SK-N-SH (cell line): ENCODE results near the gene GPSM3. TPM values are rescaled to one million over a fixed set of nuclear protein-coding genes. Genes with fewer than 3 reads are reported as not detected.
"Not testable (repeated sequence)": the region's sequence is repeated elsewhere in the genome, so short reads cannot be mapped to it uniquely, and the experiment has no call there.

Source experiments
- CTCF ChIA-PET: fragments of 300-600, 350-600 bp; formaldehyde crosslinking; extraction: SDS; loops from one replicate; lab custom pipeline; 2021; lab: Yijun Ruan, JAX
- POLR2A ChIA-PET: fragments of 350-600 bp; sonication (Branson Sonifier 250); formaldehyde crosslinking; extraction: SDS; loops from one replicate; lab custom pipeline; 2020; ENCODE audit warnings: antibody characterized with exemption, inconsistent platforms; lab: Yijun Ruan, JAX
- DNase-seq: peaks from one replicate; pipeline ENCODE4 v3.0.0; 2012
- H2AFZ ChIP-seq: fragments of 200-600 bp; sonication (generic); 2 replicates; pipeline ENCODE4 v1.8.1; 2016; ENCODE audit warnings: antibody characterized with exemption, mild to moderate bottlenecking, low read depth
- H3F3A ChIP-seq: fragments of 200-600 bp; sonication (generic); replicated peaks from 2 replicates; pipeline ENCODE3; 2016; ENCODE audit warnings: antibody characterized with exemption, mild to moderate bottlenecking; ENCODE audit not compliant: insufficient read depth
- H3K27ac ChIP-seq, 2 experiments: fragments of 200-500 bp in 1 of 2; fragments of 200-600 bp in 1 of 2; sonication (Bioruptor generic) in 1 of 2; sonication (generic), shearing (Covaris generic) in 1 of 2; 2 replicates each; pipeline versions ENCODE4 v1.5.1 to v1.6.1; 2014 to 2016; ENCODE audit warnings: low read depth in 2 of 2, inconsistent platforms in 1 of 2, low read length in 1 of 2, mild to moderate bottlenecking in 1 of 2, mixed read lengths in 1 of 2
- H3K27me3 ChIP-seq: fragments of 200-600 bp; sonication (generic), shearing (Covaris generic); 2 replicates; pipeline ENCODE4 v1.6.1; 2016; ENCODE audit warnings: mixed run types; ENCODE audit not compliant: insufficient read depth
- H3K36me3 ChIP-seq, 2 experiments: fragments of 200-500 bp in 1 of 2; fragments of 200-600 bp in 1 of 2; sonication (Bioruptor generic) in 1 of 2; sonication (generic) in 1 of 2; replicated peaks in 1 of 2; 2 replicates each; pipeline versions ENCODE3 to v1.5.1; 2014 to 2016; ENCODE audit warnings: low read length in 1 of 2, mild to moderate bottlenecking in 1 of 2; ENCODE audit not compliant: insufficient read depth in 2 of 2, control insufficient read depth in 1 of 2
- H3K4me1 ChIP-seq, 2 experiments: fragments of 200-500 bp in 1 of 2; fragments of 200-600 bp in 1 of 2; sonication (Bioruptor generic) in 1 of 2; sonication (generic), shearing (Covaris generic) in 1 of 2; 2 replicates each; pipeline versions ENCODE4 v1.5.1 to v1.6.1; 2014 to 2016; ENCODE audit warnings: low read depth in 1 of 2, low read length in 1 of 2, mixed run types in 1 of 2; ENCODE audit not compliant: insufficient read depth in 2 of 2, control insufficient read depth in 1 of 2
- H3K4me2 ChIP-seq: fragments of 200-600 bp; sonication (generic), shearing (Covaris generic); 2 replicates; pipeline ENCODE4 v1.6.1; 2017; ENCODE audit warnings: mixed run types
- H3K4me3 ChIP-seq, 2 experiments: fragments of 200-500 bp in 1 of 2; fragments of 200-600 bp in 1 of 2; sonication (Bioruptor generic) in 1 of 2; sonication (generic), shearing (Covaris generic) in 1 of 2; 2 replicates each; pipeline versions ENCODE4 v1.5.1 to v1.8.1; 2014 to 2016; ENCODE audit warnings: low read depth in 2 of 2, inconsistent platforms in 1 of 2, low read length in 1 of 2, mild to moderate bottlenecking in 1 of 2, mixed read lengths in 1 of 2, moderate library complexity in 1 of 2
- H3K79me2 ChIP-seq: fragments of 200-600 bp; sonication (generic); 2 replicates; pipeline ENCODE4 v1.8.1; 2017; ENCODE audit warnings: mild to moderate bottlenecking; ENCODE audit not compliant: insufficient read depth
- H3K9ac ChIP-seq: fragments of 200-600 bp; sonication (generic); 2 replicates; pipeline ENCODE4 v1.6.1; 2017; ENCODE audit warnings: mixed run types
- H3K9me2 ChIP-seq: fragments of 200-600 bp; sonication (generic); 2 replicates; pipeline ENCODE4 v1.6.1; 2017; ENCODE audit warnings: mixed run types
- H3K9me3 ChIP-seq: fragments of 200-600 bp; sonication (generic); 2 replicates; pipeline ENCODE4 v1.6.1; 2017; ENCODE audit warnings: mixed run types, mild to moderate bottlenecking, moderate library complexity
- H4K20me1 ChIP-seq: fragments of 200-600 bp; sonication (generic); 2 replicates; pipeline ENCODE4 v1.6.1; 2017; ENCODE audit warnings: mild to moderate bottlenecking, mixed run types; ENCODE audit not compliant: insufficient read depth
- ELF1 ChIP-seq: IDR thresholded peaks from 2 replicates; pipeline ENCODE4 v1.4.0; 2012
- EP300 ChIP-seq, 2 experiments: IDR thresholded peaks; 2 replicates each; pipeline versions ENCODE4 v1.4.0 to v1.6.1; 2012; ENCODE audit warnings: borderline replicate concordance in 1 of 2, low read depth in 1 of 2, low read length in 1 of 2
- FOXM1 ChIP-seq: IDR thresholded peaks from 2 replicates; pipeline ENCODE4 v1.4.0; 2012; ENCODE audit warnings: low read depth, mild to moderate bottlenecking
- GABPA ChIP-seq: IDR thresholded peaks from 2 replicates; pipeline ENCODE4 v1.4.0; 2012; ENCODE audit warnings: low read depth, mild to moderate bottlenecking
- MEF2A ChIP-seq: IDR thresholded peaks from 2 replicates; pipeline ENCODE4 v1.4.0; 2012; ENCODE audit warnings: low read depth, borderline replicate concordance
- MXI1 ChIP-seq: IDR thresholded peaks from 2 replicates; pipeline ENCODE4 v1.6.1; 2012; ENCODE audit warnings: mild to moderate bottlenecking, low read depth, low read length, improper control_type of control experiment
- NRF1 ChIP-seq: IDR thresholded peaks from 2 replicates; pipeline ENCODE4 v1.6.1; 2012; ENCODE audit warnings: low read depth, mild to moderate bottlenecking, low read length
- RCOR1 ChIP-seq: fragments of 150-350 bp; IDR thresholded peaks from 2 replicates; pipeline ENCODE4 v1.6.1; 2017; ENCODE audit warnings: antibody characterized with exemption, low read length
- RXRA ChIP-seq: IDR thresholded peaks from 2 replicates; pipeline ENCODE4 v1.4.0; 2012; ENCODE audit warnings: low read depth, mild to moderate bottlenecking, borderline replicate concordance
- TAF1 ChIP-seq: IDR thresholded peaks from 2 replicates; pipeline ENCODE4 v1.6.1; 2012; ENCODE audit warnings: low read depth, mild to moderate bottlenecking, low read length, moderate library complexity, borderline replicate concordance
- WGBS: methylation state at CpG from one replicate; pipeline ENCODE4 v1.1.6; 2017; ENCODE audit warnings: low lambda C conversion rate; 5-methylcytosine and 5-hydroxymethylcytosine counted together
- polyA plus RNA-seq, 3 experiments: library from polyadenylated mRNA; depleted of rRNA; stranded (reverse); fragments of >200 nt; gene quantifications; 2 replicates each; pipeline ENCODE4 v1.2.3, GENCODE V29; 2012
- TF ChIP-seq, protein P1 (sequence below): IDR thresholded peaks from 2 replicates; pipeline ENCODE4; 2012

GPSM3 gene
- polyA plus RNA-seq, 1 of the 3 experiments (the other 2 are of a cell fraction) = 1.5 TPM

DNA sequence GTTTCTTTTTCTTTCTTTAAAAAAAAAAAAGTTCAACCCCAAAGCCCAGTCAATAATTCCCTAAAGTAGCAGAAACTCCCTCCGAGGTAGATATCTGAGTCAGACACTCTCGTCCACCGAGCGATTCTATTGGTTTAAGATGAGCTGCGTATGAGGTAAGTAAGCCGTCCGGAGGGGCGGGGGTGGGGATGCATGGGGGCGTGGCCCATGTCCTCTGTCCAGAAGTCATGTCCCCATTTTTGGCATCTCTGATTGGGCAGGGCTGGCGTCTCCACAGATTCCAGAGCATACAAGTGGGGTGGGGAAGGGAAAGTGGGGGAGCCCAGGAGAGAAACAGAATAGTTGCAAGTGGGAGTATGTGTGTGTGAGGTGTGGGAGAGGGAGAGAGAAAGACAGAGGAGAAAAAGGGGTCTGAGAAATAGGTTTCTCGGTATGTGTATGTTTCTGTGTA, 6.7 kb downstream of the GPSM3 start:
- peaks cover 16 to 36% of the 10 kb centered on the region in 2 experiments for H3K36me3 ChIP-seq
- WGBS = 21% methylated on average over 11 of the region's 11 CpGs
- H3K4me3 ChIP-seq, POLR2A ChIA-PET, H3K9ac ChIP-seq, H3K4me2 ChIP-seq, CTCF ChIA-PET, H4K20me1 ChIP-seq, H3K9me3 ChIP-seq, H3K9me2 ChIP-seq, H3K27me3 ChIP-seq, H2AFZ ChIP-seq: not testable (repeated sequence)
- peak overlapping the region in 1 of 2 experiments; percentile 53; a peak in 2 of 4 replicates for H3K27ac ChIP-seq
- H3F3A ChIP-seq = peaks cover 20% of the 10 kb centered on the region
- DNase-seq = peak; percentile 66
- H3K79me2 ChIP-seq = peaks cover 21% of the 10 kb centered on the region
- peaks cover 0 to 12% of the 10 kb centered on the region in 2 experiments; a peak in 1 of 4 replicates for H3K4me1 ChIP-seq

DNA sequence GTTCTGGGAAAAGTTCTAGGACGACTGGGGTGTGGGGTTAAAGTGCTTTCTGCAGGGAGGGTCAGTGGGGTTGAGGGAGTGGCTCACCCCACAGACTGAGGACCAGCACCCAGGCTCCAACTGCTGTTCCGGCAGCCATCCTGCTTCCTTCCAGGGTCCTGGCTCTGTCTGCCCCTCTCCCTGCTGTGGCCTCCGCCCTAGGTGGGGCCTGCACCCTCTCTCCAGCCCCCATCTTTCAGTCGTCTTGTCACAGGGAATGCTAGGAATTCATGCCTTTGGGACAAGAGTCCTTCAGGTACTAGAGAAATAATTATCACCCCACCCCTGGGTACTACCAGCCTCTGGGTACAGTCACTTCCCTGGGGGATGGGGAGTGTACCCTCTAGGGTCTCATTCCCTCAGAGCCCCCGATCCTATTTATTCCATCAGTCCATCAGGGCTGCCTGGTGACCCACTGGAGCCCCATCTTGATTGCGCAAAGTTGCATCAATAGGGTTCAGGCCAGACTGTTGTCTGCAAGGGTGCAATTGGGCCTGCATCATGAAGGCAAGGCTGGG, 8.3 kb downstream of the GPSM3 start, which contains the start of gene AGER:
Gene AGER (minus strand): TSS at position 170 of the 557 bp plus-strand sequence. CDS start 31 bp downstream, at position 139.
- CTCF ChIA-PET = no interaction called here
- WGBS = 87% methylated on average over 6 of the region's 6 CpGs
- H3F3A ChIP-seq = peaks cover 20% of the 10 kb centered on the region
- TF ChIP-seq MXI1 (no peak), NRF1 (no peak), RXRA (no peak), ELF1 (no peak), TAF1 (no peak), GABPA (no peak), MEF2A (no peak), EP300 (IDR thresholded peaks at IDR 0.05; ENCODE audit: borderline replicate concordance in 1 of 2, low read depth in 1 of 2, low read length in 1 of 2) (no peak), FOXM1 (no peak), RCOR1 (no peak)
- TF ChIP-seq, protein P1, sequence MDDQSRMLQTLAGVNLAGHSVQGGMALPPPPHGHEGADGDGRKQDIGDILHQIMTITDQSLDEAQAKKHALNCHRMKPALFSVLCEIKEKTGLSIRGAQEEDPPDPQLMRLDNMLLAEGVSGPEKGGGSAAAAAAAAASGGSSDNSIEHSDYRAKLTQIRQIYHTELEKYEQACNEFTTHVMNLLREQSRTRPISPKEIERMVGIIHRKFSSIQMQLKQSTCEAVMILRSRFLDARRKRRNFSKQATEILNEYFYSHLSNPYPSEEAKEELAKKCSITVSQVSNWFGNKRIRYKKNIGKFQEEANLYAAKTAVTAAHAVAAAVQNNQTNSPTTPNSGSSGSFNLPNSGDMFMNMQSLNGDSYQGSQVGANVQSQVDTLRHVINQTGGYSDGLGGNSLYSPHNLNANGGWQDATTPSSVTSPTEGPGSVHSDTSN = no peak
- H3K9ac ChIP-seq = no peak within 1 kb of the TSS
- no peaks in the 10 kb centered on the region for H4K20me1 ChIP-seq
- H3K36me3 ChIP-seq = peaks cover 17 to 43% of the 10 kb centered on the region in 2 experiments
- peaks cover 3 to 14% of the 10 kb centered on the region in 2 experiments; a peak in 1 of 4 replicates for H3K4me1 ChIP-seq
- H3K9me3 ChIP-seq = no peaks in the 10 kb centered on the region
- peaks cover 20% of the 10 kb centered on the region for H3K79me2 ChIP-seq
- no peak within 1 kb of the TSS for H3K4me3 ChIP-seq
- no peaks in the 10 kb centered on the region for H3K27me3 ChIP-seq
- peak; percentile 6 for DNase-seq
- H3K9me2 ChIP-seq = no peaks in the 10 kb centered on the region
- POLR2A ChIA-PET = no interaction called here
- H2AFZ ChIP-seq = no peak within 1 kb of the TSS
- no peak within 1 kb of the TSS for H3K4me2 ChIP-seq
- no peak within 1 kb of the TSS for H3K27ac ChIP-seq
